Rectal smooth muscle tissue (tissue), 1 donor: ENCODE results near the gene KIF2A.
A peak's percentile ranks its signal among the peaks of the same experiment; 100 is the strongest.

Experiments used
- H3K27ac ChIP-seq: one replicate; pipeline ENCODE4 v1.7.0; 2013; ENCODE audit warnings: low read depth, low read length, inconsistent platforms
- H3K27me3 ChIP-seq: one replicate; pipeline ENCODE4 v1.7.0; 2013; ENCODE audit warnings: low read length; ENCODE audit not compliant: control insufficient read depth, insufficient read depth
- H3K36me3 ChIP-seq: one replicate; pipeline ENCODE4 v1.7.0; 2013; ENCODE audit warnings: low read length; ENCODE audit not compliant: control insufficient read depth, insufficient read depth
- H3K4me1 ChIP-seq: one replicate; pipeline ENCODE4 v1.7.0; 2013; ENCODE audit warnings: low read length; ENCODE audit not compliant: control insufficient read depth, insufficient read depth
- H3K4me3 ChIP-seq: one replicate; pipeline ENCODE4 v1.7.0; 2013; ENCODE audit warnings: low read length
- H3K9ac ChIP-seq: one replicate; pipeline ENCODE4 v1.7.0; 2013; ENCODE audit warnings: low read length

KIF2A gene

GRCh38 chr5:62373382-62373781, 67.4 kb downstream of the KIF2A start:
- Histone ChIP-seq H3K36me3 (peaks cover 5% of the 10 kb centered on the region), H3K9ac (no peak overlapping the region), H3K4me3 (no peak overlapping the region), H3K27me3 (no peaks in the 10 kb centered on the region), H3K4me1 (no peaks in the 10 kb centered on the region), H3K27ac (no peak overlapping the region)

GRCh38 chr5:62374090-62374489, 68.1 kb downstream of the KIF2A start:
- H3K4me3 ChIP-seq, result no peak overlapping the region
- H3K27ac ChIP-seq, result no peak overlapping the region
- no peaks in the 10 kb centered on the region for H3K4me1 ChIP-seq
- peaks cover 5% of the 10 kb centered on the region for H3K36me3 ChIP-seq
- H3K27me3 ChIP-seq, result no peaks in the 10 kb centered on the region
- H3K9ac ChIP-seq, result no peak overlapping the region

GRCh38 chr5:62375627-62376026, 69.6 kb downstream of the KIF2A start:
- H3K27ac ChIP-seq, result no peak overlapping the region
- no peaks in the 10 kb centered on the region for H3K27me3 ChIP-seq
- H3K4me3 ChIP-seq, result no peak overlapping the region
- H3K9ac ChIP-seq, result no peak overlapping the region
- H3K4me1 ChIP-seq, result no peaks in the 10 kb centered on the region
- H3K36me3 ChIP-seq, result peaks cover 5% of the 10 kb centered on the region

GRCh38 chr5:62376064-62376463, 70.1 kb downstream of the KIF2A start:
- Histone ChIP-seq H3K36me3 (peaks cover 6% of the 10 kb centered on the region), H3K27me3 (no peaks in the 10 kb centered on the region), H3K27ac (no peak overlapping the region), H3K4me1 (no peaks in the 10 kb centered on the region), H3K4me3 (no peak overlapping the region), H3K9ac (no peak overlapping the region)

- no peak overlapping the region for H3K27ac ChIP-seq
- no peak overlapping the region for H3K4me3 ChIP-seq
- no peaks in the 10 kb centered on the region for H3K4me1 ChIP-seq
- no peaks in the 10 kb centered on the region for H3K27me3 ChIP-seq
- H3K36me3 ChIP-seq, result peaks cover 22% of the 10 kb centered on the region
- H3K9ac ChIP-seq, result no peak overlapping the region
Observed at GRCh38 chr5:62385131-62385530, 79.1 kb downstream of the KIF2A start.

- H3K4me3 ChIP-seq, result no peak overlapping the region
- H3K9ac ChIP-seq, result no peak overlapping the region
- H3K4me1 ChIP-seq, result no peaks in the 10 kb centered on the region
- H3K27ac ChIP-seq, result no peak overlapping the region
- H3K27me3 ChIP-seq, result no peaks in the 10 kb centered on the region
- peaks cover 22% of the 10 kb centered on the region for H3K36me3 ChIP-seq
Observed at GRCh38 chr5:62385816-62386400, 79.9 kb downstream of the KIF2A start.

GRCh38 chr5:62386824-62387223, 80.8 kb downstream of the KIF2A start:
- Histone ChIP-seq H3K27me3 (no peaks in the 10 kb centered on the region), H3K4me1 (no peaks in the 10 kb centered on the region), H3K27ac (no peak overlapping the region), H3K9ac (no peak overlapping the region), H3K4me3 (no peak overlapping the region), H3K36me3 (peaks cover 16% of the 10 kb centered on the region)

GRCh38 chr5:62395210-62395950, 89.4 kb downstream of the KIF2A start:
- Histone ChIP-seq H3K4me3 (no peak overlapping the region), H3K36me3 (peaks cover 8% of the 10 kb centered on the region), H3K27ac (no peak overlapping the region), H3K27me3 (no peaks in the 10 kb centered on the region), H3K9ac (no peak overlapping the region), H3K4me1 (no peaks in the 10 kb centered on the region)

- H3K4me1 ChIP-seq, result peaks cover 5% of the 10 kb centered on the region
- no peaks in the 10 kb centered on the region for H3K27me3 ChIP-seq
- H3K36me3 ChIP-seq, result peaks cover 3% of the 10 kb centered on the region
- H3K4me3 ChIP-seq, result peak within 1 kb of the TSS; percentile 95
- peak within 1 kb of the TSS; percentile 83 for H3K27ac ChIP-seq
- peak within 1 kb of the TSS; percentile 63 for H3K9ac ChIP-seq
Observed at GRCh38 chr5:62403411-62404250, 97.6 kb downstream of the KIF2A start, which contains the start of gene DIMT1. Gene DIMT1, minus strand, starts transcription at chr5:62403905. Its CDS starts 133 bp downstream, at chr5:62403772.

GRCh38 chr5:62412549-62413329, 106.7 kb downstream of the KIF2A start, which contains the start of gene IPO11:
Gene IPO11, plus strand, starts transcription at chr5:62412763. Its CDS starts 24,517 bp downstream, at chr5:62437280.
- Histone ChIP-seq H3K4me1 (peaks cover 11% of the 10 kb centered on the region), H3K9ac (peak within 1 kb of the TSS; percentile 57), H3K27ac (peak within 1 kb of the TSS; percentile 80), H3K27me3 (no peaks in the 10 kb centered on the region), H3K4me3 (peak within 1 kb of the TSS; percentile 78), H3K36me3 (no peaks in the 10 kb centered on the region)

GRCh38 chr5:62413711-62414110, 107.7 kb downstream of the KIF2A start:
- Histone ChIP-seq H3K4me3 (peak overlapping the region; percentile 78), H3K9ac (no peak overlapping the region), H3K27me3 (no peaks in the 10 kb centered on the region), H3K36me3 (no peaks in the 10 kb centered on the region), H3K27ac (no peak overlapping the region), H3K4me1 (peaks cover 11% of the 10 kb centered on the region)
